ENCODE data around the gene NUDT21.

NUDT21 gene

GRCh38 chr16:56460101-56460500 lies 9.0 kb upstream of the NUDT21 start:
- DNase-seq = no peak

DNA sequence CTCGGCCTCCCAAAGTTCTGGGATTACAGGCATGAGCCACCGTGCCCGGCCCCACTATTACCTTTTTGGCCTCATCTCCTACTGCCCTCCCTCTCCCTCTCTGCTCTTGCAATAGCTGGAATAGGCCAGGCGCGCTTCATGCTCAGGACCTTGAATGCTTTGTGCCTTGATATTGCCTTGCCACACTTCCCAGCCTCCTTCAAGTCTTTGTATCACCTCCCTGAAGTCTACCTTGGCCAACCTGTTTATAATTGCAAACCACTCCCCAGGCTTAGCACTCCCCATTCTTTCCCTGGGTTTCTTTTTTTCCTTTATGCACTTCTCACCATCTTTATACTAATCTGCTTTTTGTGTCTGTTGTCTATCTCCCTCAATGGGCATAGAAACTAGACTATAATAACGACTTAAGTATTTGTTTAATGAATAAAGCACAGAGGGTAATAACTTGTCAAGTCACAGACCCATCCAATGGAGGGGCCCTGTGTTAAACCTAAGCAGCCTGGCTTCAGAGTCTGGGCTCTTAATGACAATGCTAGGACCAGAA lies 6.9 kb upstream of the NUDT21 start:
- DNase-seq = no peak

GRCh38 chr16:56451753-56452689 lies 889 bp upstream of the NUDT21 start:
- DNase-seq = no peak

GRCh38 chr16:56450275-56450985 lies 702 bp downstream of the NUDT21 start:
- DNase-seq = peak in 1 of 2 experiments; percentile 2

- no peak for DNase-seq
Measured at GRCh38 chr16:56448005-56448404, 3.1 kb downstream of the NUDT21 start.

DNA sequence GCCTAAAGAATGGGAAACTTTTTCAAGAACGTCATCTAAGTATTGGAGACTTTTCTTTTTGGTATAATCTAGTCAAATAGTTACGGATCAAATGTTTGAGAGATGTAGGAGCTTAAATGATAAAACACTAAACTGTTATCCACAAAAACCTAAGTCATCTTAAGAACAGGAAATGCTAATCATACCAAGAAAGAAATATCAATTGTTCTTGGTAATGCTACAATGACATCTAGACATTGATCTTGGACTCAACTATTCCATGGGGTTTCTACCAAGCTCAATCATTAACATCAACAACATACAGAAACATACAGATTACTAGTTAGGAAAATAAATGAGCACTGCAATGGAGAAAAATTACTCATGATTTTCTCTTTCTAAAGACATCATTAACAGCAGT lies 3.8 kb downstream of the NUDT21 start:
- no peak for DNase-seq

DNA sequence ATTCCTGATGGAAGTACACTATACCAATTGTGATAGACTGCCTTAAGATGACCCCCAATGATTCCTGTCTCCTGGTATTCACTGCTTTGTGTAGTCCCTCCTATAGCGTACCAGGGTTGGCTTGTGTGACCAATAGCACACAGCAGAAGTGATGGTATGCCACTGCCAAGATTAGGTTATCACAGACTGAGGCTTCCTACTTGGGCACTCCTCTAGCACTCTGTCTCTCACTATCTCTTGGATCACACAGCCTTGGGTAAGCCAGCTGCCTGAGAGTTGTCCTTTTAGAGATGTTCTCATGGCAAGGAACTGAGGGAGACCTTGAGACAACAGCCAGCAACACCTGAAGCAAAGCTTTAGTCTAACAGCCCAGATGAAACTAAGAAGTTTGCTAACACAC lies 13.1 kb downstream of the NUDT21 start:
- DNase-seq = no peak

DNA sequence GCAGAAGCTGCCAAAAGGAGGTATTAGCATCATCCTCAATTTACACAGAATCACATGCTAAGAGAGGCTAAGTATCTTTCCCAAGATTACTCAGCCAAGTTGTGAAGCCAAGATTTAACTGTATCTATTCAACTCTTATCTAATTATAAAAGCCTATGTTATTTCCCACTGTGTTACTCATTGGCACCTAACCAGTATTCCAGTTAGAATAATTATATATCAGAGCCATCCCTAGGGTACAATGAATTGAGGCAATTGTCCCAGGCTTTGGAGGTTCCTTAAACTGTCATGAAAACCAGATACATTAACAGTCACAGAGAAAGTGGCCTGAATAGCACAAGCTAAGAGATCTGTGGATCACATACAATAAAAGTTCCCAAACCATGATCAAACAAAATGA lies 14.9 kb downstream of the NUDT21 start:
- no peak for DNase-seq

- DNase-seq = no peak
Measured at GRCh38 chr16:56428091-56428490, 23.0 kb downstream of the NUDT21 start.

DNA sequence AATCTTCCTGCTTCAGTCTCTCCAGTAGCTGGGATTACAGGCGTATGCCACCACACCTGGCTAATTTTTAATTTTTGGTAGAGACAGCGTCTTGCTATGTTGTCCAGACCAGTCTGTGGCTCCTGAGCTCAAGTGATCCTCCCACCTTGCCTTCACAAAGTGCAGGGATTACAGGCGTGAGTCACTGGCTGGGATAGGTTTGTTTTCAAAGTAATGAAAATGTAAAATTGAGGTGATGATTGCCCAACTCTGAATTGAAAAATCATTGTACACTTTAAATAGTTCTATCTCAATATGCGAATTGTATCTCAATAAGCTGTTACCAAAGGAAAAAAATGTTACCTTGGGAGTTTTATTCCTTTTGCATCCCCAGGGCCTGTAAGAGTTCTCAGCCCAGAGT lies 24.5 kb downstream of the NUDT21 start:
- no peak for DNase-seq

DNA sequence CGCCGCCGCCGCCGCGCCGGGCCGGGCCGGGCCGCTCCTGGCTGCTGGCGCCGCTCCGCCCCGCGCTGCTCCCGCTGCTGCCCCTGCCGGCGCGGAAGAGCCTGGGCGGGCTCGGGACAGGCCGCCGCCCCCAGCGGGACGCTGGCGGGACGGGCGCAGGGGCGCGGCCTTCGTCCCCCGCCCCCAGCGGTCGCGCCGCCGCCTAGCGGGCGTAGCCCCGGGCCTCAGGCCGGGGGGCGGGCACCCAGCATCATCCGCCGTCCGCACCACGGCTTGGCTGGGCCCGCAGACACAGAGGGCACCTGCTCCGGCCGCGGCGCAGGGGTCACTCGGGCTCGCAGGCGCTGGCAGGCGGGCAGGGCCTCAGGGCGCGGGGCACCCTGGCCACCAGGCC lies 25.7 kb downstream of the NUDT21 start, which contains the start of gene AMFR:
TSS of gene AMFR (minus strand) at position 107 of the 394 bp plus-strand sequence. CDS start 218 bp downstream, outside the sequence.
- DNase-seq = peak; percentile 17 to 67

- no peak for DNase-seq
Measured at GRCh38 chr16:56424791-56425438, 26.2 kb downstream of the NUDT21 start.

DNA sequence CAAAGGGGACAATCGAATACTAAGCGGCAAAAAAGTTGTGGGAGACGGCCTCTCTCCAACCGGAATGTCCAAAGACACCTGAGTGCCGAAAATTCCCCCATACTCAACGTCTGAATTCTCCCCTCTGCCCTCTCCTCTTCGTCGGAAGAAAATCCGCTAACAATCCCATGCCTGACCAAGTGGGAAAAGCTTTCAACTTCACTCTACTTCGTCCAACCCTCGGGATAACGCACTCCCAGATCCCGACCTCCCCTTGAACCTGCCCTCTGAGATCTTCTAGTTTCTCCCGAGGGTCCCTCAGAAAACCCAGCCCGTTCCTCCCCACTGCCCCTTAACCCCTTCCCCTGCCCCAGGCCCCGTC lies 26.7 kb downstream of the NUDT21 start:
- DNase-seq = no peak

DNA sequence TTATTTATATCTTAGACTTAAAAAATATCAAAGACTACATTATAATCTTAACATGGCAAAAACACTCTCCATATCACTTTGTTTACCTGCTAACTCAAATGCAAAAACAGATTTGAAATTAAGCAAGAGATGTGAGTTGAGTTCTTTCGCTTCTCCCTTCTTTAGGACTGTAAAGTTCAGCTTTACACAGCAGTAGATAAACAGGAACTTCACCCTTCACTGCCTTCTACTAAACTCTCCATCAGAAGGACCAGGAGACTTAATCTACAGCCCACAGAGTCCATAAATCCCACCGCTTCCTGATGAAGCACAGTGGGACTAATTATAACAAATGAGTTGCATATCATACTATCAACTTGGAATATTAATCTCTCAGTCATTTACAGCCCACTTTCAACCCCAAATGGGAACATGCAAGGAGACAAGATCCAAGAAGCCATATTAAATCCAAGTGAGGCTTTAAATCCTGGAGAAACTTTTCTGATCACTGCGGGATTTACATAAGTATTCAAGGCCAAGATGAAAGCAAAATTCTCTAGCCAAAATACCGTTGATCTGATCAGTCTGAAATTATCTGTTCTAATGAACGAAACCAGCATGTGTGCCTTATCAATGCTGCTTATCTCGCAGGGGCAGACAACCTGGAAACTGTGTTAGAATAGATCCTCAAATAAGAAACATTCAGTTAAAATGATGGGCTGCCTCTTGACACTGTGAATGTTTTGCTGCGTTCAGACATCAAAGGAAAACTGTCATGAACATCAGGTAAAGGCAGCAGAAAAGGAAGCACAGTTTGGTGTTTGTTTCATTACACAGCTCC lies 27.3 kb downstream of the NUDT21 start:
- DNase-seq = no peak

DNA sequence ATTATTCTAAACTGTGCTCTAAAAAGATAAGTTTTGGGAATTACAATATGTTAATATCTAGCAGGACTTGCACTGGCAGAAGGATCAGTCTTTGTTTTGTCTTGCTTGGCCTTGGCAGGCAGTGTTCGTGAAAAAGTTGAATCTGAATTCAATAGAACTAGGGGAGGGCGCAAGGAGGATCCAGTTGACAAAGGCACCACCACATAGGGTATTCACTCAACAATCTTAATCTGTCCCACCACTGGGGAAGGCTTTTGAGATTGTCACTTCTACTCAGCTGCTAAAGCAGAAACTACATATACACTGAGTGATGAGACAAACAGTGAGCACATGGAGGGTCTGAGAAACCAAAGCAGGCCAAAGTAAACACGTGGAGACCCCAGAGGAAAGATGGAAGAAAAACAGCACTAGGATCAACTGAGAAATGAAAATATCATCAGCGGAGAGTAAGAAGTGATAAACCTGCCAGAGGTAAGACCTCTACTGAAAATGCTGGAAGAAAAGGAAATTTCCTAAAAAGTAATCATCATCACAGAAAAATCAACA lies 28.2 kb downstream of the NUDT21 start:
- no peak for DNase-seq

- DNase-seq = no peak
Measured at GRCh38 chr16:56421976-56422669, 29.0 kb downstream of the NUDT21 start.

GRCh38 chr16:56421313-56421712 lies 29.8 kb downstream of the NUDT21 start:
- no peak for DNase-seq

GRCh38 chr16:56420613-56421012 lies 30.5 kb downstream of the NUDT21 start:
- DNase-seq = no peak

GRCh38 chr16:56419740-56420548 lies 31.2 kb downstream of the NUDT21 start:
- DNase-seq = no peak

DNA sequence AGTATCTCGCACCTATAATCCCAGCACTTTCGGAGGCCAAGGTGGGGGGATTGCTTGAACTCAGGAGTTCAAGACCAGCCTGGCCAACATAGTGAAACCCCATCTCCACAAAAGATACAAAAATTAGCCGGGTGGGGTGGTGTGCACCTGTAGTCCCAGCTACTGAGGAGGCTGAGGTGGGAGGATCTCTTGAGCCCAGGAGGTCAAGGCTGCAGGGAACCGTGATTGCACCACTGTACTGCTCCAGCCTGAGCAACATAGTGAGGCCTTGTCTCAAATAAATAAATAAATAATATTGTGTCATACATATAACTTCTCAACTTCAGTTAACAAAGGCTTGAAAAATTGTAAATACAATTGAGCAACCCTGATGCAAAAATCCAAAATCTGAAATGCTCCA lies 34.0 kb downstream of the NUDT21 start:
- DNase-seq = no peak

- no peak for DNase-seq
Measured at GRCh38 chr16:56415875-56416274, 35.3 kb downstream of the NUDT21 start.
